H9 (cell line): ENCODE data around the gene CD300A. TPM values are rescaled to one million over a fixed set of nuclear protein-coding genes. Genes with fewer than 3 reads are reported as not detected.

Source experiments
- DNase-seq: peaks from one replicate; pipeline ENCODE4 v3.0.0-alpha.2; 2017
- H2AFZ ChIP-seq: one replicate; pipeline ENCODE4 v1.6.1; 2013; ENCODE audit warnings: mild to moderate bottlenecking, low read length, control low read depth, moderate library complexity
- H2AK5ac ChIP-seq: 2 replicates; pipeline ENCODE4 v1.6.1; 2013; ENCODE audit warnings: low read length, control low read depth, mixed read lengths; ENCODE audit not compliant: insufficient read length
- H2BK120ac ChIP-seq: one replicate; pipeline ENCODE4 v1.6.1; 2013; ENCODE audit warnings: low read depth, mild to moderate bottlenecking, low read length, control low read depth, inconsistent platforms; ENCODE audit not compliant: poor library complexity, severe bottlenecking
- H2BK12ac ChIP-seq: 2 replicates; pipeline ENCODE4 v1.6.1; 2013; ENCODE audit warnings: low read length, control low read depth, mixed read lengths, low read depth; ENCODE audit not compliant: insufficient read length
- H2BK15ac ChIP-seq: 2 replicates; pipeline ENCODE4 v1.6.1; 2013; ENCODE audit warnings: low read depth, low read length, control low read depth
- H2BK20ac ChIP-seq: one replicate; pipeline ENCODE4 v1.6.1; 2013; ENCODE audit warnings: low read depth, mild to moderate bottlenecking, low read length, control low read depth, inconsistent platforms; ENCODE audit not compliant: poor library complexity, severe bottlenecking
- H2BK5ac ChIP-seq: 2 replicates; pipeline ENCODE4 v1.6.1; 2013; ENCODE audit warnings: low read length, control low read depth, mixed read lengths; ENCODE audit not compliant: insufficient read length
- H3K14ac ChIP-seq: 2 replicates; pipeline ENCODE4 v1.6.1; 2013; ENCODE audit warnings: low read length, control low read depth; ENCODE audit not compliant: insufficient read depth
- H3K18ac ChIP-seq: 2 replicates; pipeline ENCODE4 v1.6.1; 2013; ENCODE audit warnings: low read depth, mild to moderate bottlenecking, mixed read lengths, low read length, control low read depth; ENCODE audit not compliant: insufficient read length
- H3K23ac ChIP-seq: 2 replicates; pipeline ENCODE4 v1.6.1; 2013; ENCODE audit warnings: low read length, control low read depth, mixed read lengths, low read depth; ENCODE audit not compliant: insufficient read length
- H3K23me2 ChIP-seq: 2 replicates; pipeline ENCODE4 v1.6.1; 2013; ENCODE audit warnings: low read depth, mild to moderate bottlenecking, mixed read lengths, low read length, control low read depth; ENCODE audit not compliant: insufficient read length, poor library complexity, severe bottlenecking
- H3K27ac ChIP-seq: 2 replicates; pipeline ENCODE4 v1.5.1; 2013; ENCODE audit warnings: low read length, control low read depth, mixed read lengths, low read depth; ENCODE audit not compliant: insufficient read length
- H3K27me3 ChIP-seq: 2 replicates; pipeline ENCODE4 v1.6.1; 2013; ENCODE audit warnings: low read length, control low read depth, inconsistent platforms; ENCODE audit not compliant: insufficient read depth
- H3K4ac ChIP-seq: 2 replicates; pipeline ENCODE4 v1.6.1; 2013; ENCODE audit warnings: low read depth, mild to moderate bottlenecking, control low read depth, inconsistent platforms, low read length, moderate library complexity
- H3K4me1 ChIP-seq: 2 replicates; pipeline ENCODE4 v1.6.1; 2013; ENCODE audit warnings: low read length, control low read depth, inconsistent platforms; ENCODE audit not compliant: insufficient read depth
- H3K4me2 ChIP-seq: 2 replicates; pipeline ENCODE4 v1.6.1; 2013; ENCODE audit warnings: low read length, control low read depth, mixed read lengths; ENCODE audit not compliant: insufficient read length, insufficient read depth
- H3K56ac ChIP-seq: 2 replicates; pipeline ENCODE4 v1.6.1; 2013; ENCODE audit warnings: low read depth, mild to moderate bottlenecking, mixed read lengths, low read length, control low read depth; ENCODE audit not compliant: insufficient read length
- H3K79me1 ChIP-seq: 2 replicates; pipeline ENCODE4 v1.6.1; 2013; ENCODE audit warnings: low read depth, mild to moderate bottlenecking, moderate library complexity, low read length, control low read depth, inconsistent platforms; ENCODE audit not compliant: insufficient read depth, poor library complexity, severe bottlenecking
- H3K79me2 ChIP-seq: 2 replicates; pipeline ENCODE4 v1.6.1; 2013; ENCODE audit warnings: low read length, control low read depth, inconsistent platforms; ENCODE audit not compliant: insufficient read depth
- H3K9ac ChIP-seq: 2 replicates; pipeline ENCODE4 v1.6.1; 2013; ENCODE audit warnings: low read length, control low read depth, mixed read lengths; ENCODE audit not compliant: insufficient read length; ENCODE audit errors: extremely low read depth
- H3K9me3 ChIP-seq: one replicate; pipeline ENCODE4 v1.6.1; 2013; ENCODE audit warnings: low read depth, low read length, inconsistent platforms; ENCODE audit not compliant: control insufficient read depth
- H3T11ph ChIP-seq: one replicate; pipeline ENCODE4 v1.6.1; 2013; ENCODE audit warnings: mild to moderate bottlenecking, low read length, control low read depth, inconsistent platforms
- H4K20me1 ChIP-seq: one replicate; pipeline ENCODE4 v1.6.1; 2013; ENCODE audit not compliant: control insufficient read depth, insufficient read length, insufficient read depth
- H4K5ac ChIP-seq: 2 replicates; pipeline ENCODE4 v1.6.1; 2013; ENCODE audit warnings: low read depth, mild to moderate bottlenecking, mixed read lengths, low read length, control low read depth; ENCODE audit not compliant: insufficient read length
- H4K8ac ChIP-seq: replicated peaks from 2 replicates; pipeline ENCODE4 v1.6.1; 2013; ENCODE audit warnings: low read length, control low read depth, mixed read lengths, low read depth; ENCODE audit not compliant: insufficient read length
- H4K91ac ChIP-seq: 2 replicates; pipeline ENCODE4 v1.6.1; 2013; ENCODE audit warnings: low read depth, mild to moderate bottlenecking, moderate library complexity, mixed read lengths, low read length, control low read depth; ENCODE audit not compliant: insufficient read length
- H3K27ac Mint-ChIP-seq, 3 experiments: 2 replicates in 2 of 3; 3 replicates in 1 of 3; pipeline ENCODE4 v1.8.0; 2020 to 2021; ENCODE audit warnings: mixed read lengths in 3 of 3, mild to moderate bottlenecking in 1 of 3, moderate library complexity in 1 of 3
- H3K27me3 Mint-ChIP-seq: 2 replicates; pipeline ENCODE4 v1.8.0; 2021; ENCODE audit warnings: low read depth, mild to moderate bottlenecking, moderate library complexity, mixed read lengths
- H3K36me3 Mint-ChIP-seq, 3 experiments: 2 replicates in 2 of 3; 3 replicates in 1 of 3; pipeline ENCODE4 v1.8.0; 2020 to 2021; ENCODE audit warnings: low read depth in 3 of 3, mixed read lengths in 3 of 3; ENCODE audit not compliant: insufficient read depth in 1 of 3
- H3K4me1 Mint-ChIP-seq, 2 experiments: 2 replicates each; pipeline ENCODE4 v1.8.0; 2020; ENCODE audit warnings: mixed read lengths in 2 of 2
- H3K4me3 Mint-ChIP-seq, 2 experiments: 2 replicates in 1 of 2; 3 replicates in 1 of 2; pipeline ENCODE4 v1.8.0; 2020 to 2021; ENCODE audit warnings: mild to moderate bottlenecking in 2 of 2, mixed read lengths in 2 of 2, moderate library complexity in 1 of 2
- H3K9me3 Mint-ChIP-seq, 2 experiments: 2 replicates in 1 of 2; 3 replicates in 1 of 2; pipeline ENCODE4 v1.8.0; 2020; ENCODE audit warnings: mild to moderate bottlenecking in 2 of 2, mixed read lengths in 2 of 2, moderate library complexity in 1 of 2
- CTCF ChIP-seq: fragments of 200-600 bp; sonication (generic); conservative IDR thresholded peaks from 3 replicates; pipeline ENCODE4 v1.8.0; 2021; ENCODE audit warnings: antibody characterized with exemption, mild to moderate bottlenecking
- WGBS: extraction: QIAGEN DNeasy Blood & Tissue Kit; methylation state at CpG from one replicate; pipeline ENCODE4 v1.1.7; 2013; ENCODE audit warnings: missing lambda C conversion rate, low lambda C conversion rate, mixed read lengths; ENCODE audit not compliant: insufficient read length; ENCODE audit errors: extremely low coverage; 5-methylcytosine and 5-hydroxymethylcytosine counted together
- total RNA-seq: library from RNA; stranded (reverse); gene quantifications from 2 replicates; pipeline ENCODE4 v1.2.1, GENCODE V29; 2021

The CD300A gene
- total RNA-seq, 1 experiment from 2014 or later, result not detected

- no peaks in the 10 kb centered on the region for H3K9me3 ChIP-seq
- Mint-ChIP-seq H3K4me1 (no peaks in the 10 kb centered on the region), H3K9me3 (peaks cover 17 to 20% of the 10 kb centered on the region in 2 experiments; a peak in 4 of 5 replicates), H3K4me3 (no peak overlapping the region), H3K36me3 (no peaks in the 10 kb centered on the region; a peak in 1 of 7 replicates), H3K27me3 (peaks cover 62% of the 10 kb centered on the region), H3K27ac (no peak overlapping the region)
- no peaks in the 10 kb centered on the region for H3K27me3 ChIP-seq
- H3K23ac ChIP-seq, result no peak overlapping the region
- no peak overlapping the region for H2AFZ ChIP-seq
- no peak for TF ChIP-seq CTCF
- H3K56ac ChIP-seq, result no peak overlapping the region
- no peak overlapping the region for H2BK15ac ChIP-seq
- H3K9ac ChIP-seq, result no peak overlapping the region
- H3K4me1 ChIP-seq, result no peaks in the 10 kb centered on the region
- H3T11ph ChIP-seq, result no peak overlapping the region
- H2BK20ac ChIP-seq, result no peak overlapping the region
- H3K23me2 ChIP-seq, result no peaks in the 10 kb centered on the region
- no peaks in the 10 kb centered on the region for H3K79me1 ChIP-seq
- DNase-seq, result no peak
- H3K4me2 ChIP-seq, result no peak overlapping the region
- WGBS, result no CpG with 5 or more reads among the region's 10 CpGs
- no peak overlapping the region for H4K91ac ChIP-seq
- H2AK5ac ChIP-seq, result no peak overlapping the region
- H2BK12ac ChIP-seq, result no peak overlapping the region
- no peak overlapping the region for H3K4ac ChIP-seq
- H4K8ac ChIP-seq, result no peak overlapping the region
- no peak overlapping the region for H3K18ac ChIP-seq
- no peak overlapping the region for H3K14ac ChIP-seq
- no peaks in the 10 kb centered on the region for H3K79me2 ChIP-seq
- H2BK5ac ChIP-seq, result no peak overlapping the region
- H4K5ac ChIP-seq, result no peak overlapping the region
- no peaks in the 10 kb centered on the region for H4K20me1 ChIP-seq
- H2BK120ac ChIP-seq, result no peak overlapping the region
- H3K27ac ChIP-seq, result no peak overlapping the region
These were observed 56.1 kb downstream of the CD300A start for GRCh38 chr17:74522381-74523105.
